IPS-20b (cell line): ENCODE results near the gene IGFBP7.

Experiments
- H3K27ac ChIP-seq: one replicate; pipeline ENCODE4 v1.5.1; 2013; ENCODE audit warnings: low read length
- H3K27me3 ChIP-seq: 2 replicates; pipeline ENCODE4 v1.6.1; 2013; ENCODE audit warnings: mild to moderate bottlenecking, low read length, inconsistent platforms; ENCODE audit not compliant: insufficient read depth
- H3K36me3 ChIP-seq: 2 replicates; pipeline ENCODE4 v1.6.1; 2013; ENCODE audit warnings: low read depth, mild to moderate bottlenecking, inconsistent platforms, low read length, moderate library complexity; ENCODE audit not compliant: insufficient read depth
- H3K4me1 ChIP-seq: 2 replicates; pipeline ENCODE4 v1.6.1; 2013; ENCODE audit warnings: mild to moderate bottlenecking, control low read depth, inconsistent platforms, low read length, moderate library complexity; ENCODE audit not compliant: insufficient read depth
- H3K4me3 ChIP-seq: 2 replicates; pipeline ENCODE4 v1.5.1; 2013; ENCODE audit warnings: mild to moderate bottlenecking, low read length, inconsistent platforms
- H3K9ac ChIP-seq: 2 replicates; pipeline ENCODE4 v1.6.1; 2013; ENCODE audit warnings: low read depth, mild to moderate bottlenecking, inconsistent platforms, low read length, moderate library complexity
- H3K9me3 ChIP-seq: 2 replicates; pipeline ENCODE4 v1.6.1; 2013; ENCODE audit warnings: mild to moderate bottlenecking, low read depth, low read length, inconsistent platforms; ENCODE audit not compliant: insufficient read depth

Gene IGFBP7

DNA sequence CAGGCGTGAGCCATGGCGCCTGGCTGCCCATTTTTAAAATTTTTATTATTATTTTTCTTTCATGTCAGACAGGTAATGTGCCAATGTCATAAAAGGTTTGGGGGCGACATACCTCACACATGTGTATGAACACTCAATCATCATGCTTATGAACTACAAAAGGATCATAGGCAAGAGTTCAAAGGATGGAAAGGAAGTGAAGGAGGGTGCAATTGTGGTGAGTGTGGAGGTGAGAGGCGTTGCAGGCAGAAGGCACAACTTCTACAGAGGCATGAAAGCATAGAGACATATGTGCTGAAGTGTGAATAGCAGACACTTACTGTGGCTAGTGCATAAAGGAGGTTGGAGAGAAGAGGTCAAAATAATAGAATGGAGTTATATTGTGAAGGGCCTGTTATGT lies 4.0 kb downstream of the IGFBP7 start:
- Histone ChIP-seq H3K4me3 (no peak overlapping the region), H3K27me3 (peaks cover 51% of the 10 kb centered on the region), H3K4me1 (peaks cover 19% of the 10 kb centered on the region), H3K9me3 (no peaks in the 10 kb centered on the region), H3K36me3 (no peaks in the 10 kb centered on the region), H3K9ac (no peak overlapping the region), H3K27ac (no peak overlapping the region)

DNA sequence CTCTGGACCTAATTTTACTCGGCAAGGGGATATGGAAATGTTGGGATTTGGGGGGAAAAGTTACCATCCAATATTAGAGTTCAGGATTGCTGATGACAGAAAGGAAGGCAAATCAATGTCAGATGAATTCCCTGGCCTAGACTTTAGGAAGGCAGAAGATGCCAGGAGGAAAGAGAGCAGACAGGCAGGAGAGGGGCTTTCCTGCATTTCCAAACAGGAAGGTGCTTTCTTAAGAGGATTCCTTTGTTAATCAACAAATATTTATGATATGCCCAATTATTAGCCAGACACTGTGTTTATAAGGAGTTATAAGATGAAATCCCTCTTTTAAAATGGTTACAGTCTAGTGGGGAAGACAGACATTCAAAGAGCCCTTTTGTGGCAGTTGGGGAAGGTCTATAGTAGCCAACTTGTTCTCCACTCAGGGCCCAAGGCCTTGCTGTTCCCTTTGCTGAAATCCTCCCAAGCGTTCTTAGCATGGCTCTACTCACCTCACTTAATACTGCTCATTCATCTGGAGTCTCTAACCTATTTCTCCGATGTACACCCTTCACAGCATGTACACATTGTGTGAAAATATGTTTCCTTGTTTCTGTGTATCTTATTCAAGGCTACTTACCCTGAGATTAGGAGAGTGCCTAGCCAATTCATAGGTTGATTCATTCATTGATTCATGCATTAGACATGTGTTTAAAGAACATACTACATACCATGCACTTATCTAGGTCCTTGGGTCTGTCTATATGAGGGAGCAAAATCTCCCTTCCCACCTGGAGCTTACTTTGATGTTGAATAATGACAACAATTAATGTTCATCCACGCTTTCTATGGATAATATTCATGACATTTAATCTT lies 5.3 kb downstream of the IGFBP7 start:
- Histone ChIP-seq H3K36me3 (no peaks in the 10 kb centered on the region), H3K27ac (no peak overlapping the region), H3K4me3 (no peak overlapping the region), H3K9me3 (no peaks in the 10 kb centered on the region), H3K27me3 (peaks cover 39% of the 10 kb centered on the region), H3K4me1 (peaks cover 19% of the 10 kb centered on the region), H3K9ac (no peak overlapping the region)

DNA sequence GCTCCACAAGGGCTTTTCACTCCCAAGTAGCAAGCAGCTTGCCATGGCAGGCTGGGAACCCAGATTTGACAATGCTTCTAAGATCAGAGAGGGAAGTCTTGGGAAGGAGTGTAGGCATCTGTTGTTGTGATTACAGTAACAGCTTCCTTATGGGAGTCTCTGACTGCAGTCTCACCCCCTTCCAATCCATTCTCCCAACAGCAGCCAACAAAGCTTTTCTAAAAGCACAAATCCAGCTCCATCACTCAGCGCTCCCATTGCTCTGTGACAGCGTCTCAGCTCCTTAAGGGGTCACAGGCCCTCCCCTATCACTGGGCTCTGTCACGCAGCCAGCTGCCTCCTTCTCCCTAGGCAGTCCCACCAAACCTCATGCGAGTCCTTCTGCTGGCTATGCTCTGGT lies 7.1 kb downstream of the IGFBP7 start:
- Histone ChIP-seq H3K36me3 (no peaks in the 10 kb centered on the region), H3K27me3 (peaks cover 20% of the 10 kb centered on the region), H3K9me3 (no peaks in the 10 kb centered on the region), H3K9ac (no peak overlapping the region), H3K27ac (no peak overlapping the region), H3K4me3 (no peak overlapping the region), H3K4me1 (peaks cover 19% of the 10 kb centered on the region)

DNA sequence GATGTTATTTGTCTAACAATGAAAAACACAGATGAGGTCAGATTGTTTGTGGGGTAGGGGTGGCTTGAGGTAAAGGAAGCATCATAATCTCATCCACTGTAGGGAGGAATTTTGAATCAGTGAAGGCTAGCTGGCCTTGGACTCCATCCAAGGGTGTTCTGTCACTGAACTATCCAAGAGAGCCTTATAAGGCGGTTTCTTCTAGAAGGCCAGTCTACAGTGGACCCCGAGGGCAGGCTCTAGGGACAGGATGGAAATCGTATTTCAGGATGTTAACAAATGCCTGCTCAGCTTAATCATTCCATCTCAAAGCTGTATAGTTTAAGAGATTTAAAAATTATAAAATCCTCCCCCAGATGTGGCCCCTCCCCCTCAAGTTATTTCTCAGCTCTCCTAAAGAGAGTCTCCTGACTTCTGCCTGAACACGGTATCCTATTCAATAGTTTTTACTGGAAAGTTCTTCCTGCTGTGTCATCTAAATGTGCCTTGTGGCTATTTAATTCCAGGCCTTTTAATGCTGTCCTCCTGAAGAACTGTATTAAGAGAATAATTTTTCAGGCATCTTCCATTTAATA lies 8.0 kb downstream of the IGFBP7 start:
- Histone ChIP-seq H3K9me3 (no peaks in the 10 kb centered on the region), H3K4me1 (peaks cover 19% of the 10 kb centered on the region), H3K4me3 (no peak overlapping the region), H3K36me3 (no peaks in the 10 kb centered on the region), H3K9ac (no peak overlapping the region), H3K27me3 (peaks cover 11% of the 10 kb centered on the region), H3K27ac (no peak overlapping the region)

DNA sequence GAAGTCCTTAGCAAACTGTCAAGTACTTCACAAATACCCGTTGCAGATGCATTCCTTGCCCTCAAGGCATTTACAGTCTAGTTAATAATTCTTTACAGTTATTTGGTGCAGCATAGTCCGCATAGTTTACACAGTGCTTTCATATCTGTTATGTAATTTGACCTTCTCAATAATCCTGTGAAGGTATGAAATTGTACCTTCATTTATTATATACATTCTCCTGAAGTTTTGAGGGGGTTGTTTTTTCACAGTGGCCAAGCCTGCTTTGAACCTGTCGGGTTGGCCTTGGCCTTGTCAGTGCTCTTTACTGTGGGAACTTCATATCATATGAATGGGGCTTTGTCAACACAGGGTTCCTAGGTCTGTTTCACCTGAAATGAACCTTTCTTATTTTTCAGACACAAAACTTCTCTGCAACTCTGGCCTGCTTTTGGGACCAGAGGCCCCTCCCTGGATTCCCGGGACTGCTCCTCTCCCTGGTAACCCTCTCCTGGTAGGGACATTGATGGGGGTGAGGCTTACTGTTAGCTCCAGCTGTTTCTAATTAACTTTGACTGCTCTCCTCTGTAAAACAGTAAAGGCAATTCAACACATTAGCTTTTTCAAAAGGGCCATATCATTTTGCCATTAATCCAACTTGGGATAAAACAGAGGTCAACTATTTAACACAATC lies 9.1 kb downstream of the IGFBP7 start:
- H3K36me3 ChIP-seq: no peaks in the 10 kb centered on the region
- H3K4me1 ChIP-seq: peaks cover 19% of the 10 kb centered on the region
- H3K9ac ChIP-seq: no peak overlapping the region
- peaks cover under 1% of the 10 kb centered on the region; the same call in 1 of the 2 replicates for H3K27me3 ChIP-seq
- H3K9me3 ChIP-seq: no peaks in the 10 kb centered on the region
- H3K27ac ChIP-seq: no peak overlapping the region
- H3K4me3 ChIP-seq: no peak overlapping the region

DNA sequence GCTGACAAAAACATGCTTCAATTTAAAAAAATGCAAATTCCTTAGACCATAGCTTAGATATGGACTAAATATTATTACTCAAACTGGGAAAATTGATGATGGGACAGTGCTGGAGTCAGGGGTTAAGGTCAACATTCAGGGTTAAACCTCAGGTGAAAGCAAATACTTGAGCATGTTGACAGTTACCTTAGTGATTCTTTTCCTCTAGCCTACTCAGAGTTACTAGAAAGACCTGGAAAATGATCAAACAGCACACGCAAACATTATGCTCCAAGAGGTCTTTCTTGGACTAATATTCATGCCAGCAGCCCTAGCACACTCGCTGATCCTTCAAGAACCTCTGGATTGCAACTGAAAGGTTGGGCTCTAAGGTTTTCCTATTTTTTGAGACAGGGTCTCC lies 10.8 kb downstream of the IGFBP7 start:
- Histone ChIP-seq H3K9me3 (no peaks in the 10 kb centered on the region), H3K36me3 (no peaks in the 10 kb centered on the region), H3K27ac (no peak overlapping the region), H3K9ac (no peak overlapping the region), H3K27me3 (no peaks in the 10 kb centered on the region), H3K4me3 (no peak overlapping the region), H3K4me1 (peaks cover 19% of the 10 kb centered on the region)

DNA sequence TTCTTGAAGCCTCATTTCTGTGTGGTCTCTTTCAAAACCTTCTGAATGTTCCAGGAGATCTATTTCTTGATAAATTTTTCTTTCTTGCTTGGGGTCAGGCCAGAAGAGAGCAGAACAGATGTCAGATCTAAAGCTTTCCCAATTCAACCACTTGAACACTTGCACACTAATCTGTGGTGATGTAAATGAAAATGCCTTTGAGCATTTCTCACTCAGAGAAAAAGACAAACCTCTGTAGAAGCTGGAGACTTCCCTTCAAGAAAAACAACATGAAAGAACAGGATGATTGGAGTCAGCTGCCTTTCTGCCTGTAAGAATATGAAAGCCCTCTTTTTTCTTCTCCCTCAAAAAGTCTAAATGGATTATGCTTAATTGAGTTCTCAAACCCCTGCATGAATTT lies 11.2 kb downstream of the IGFBP7 start:
- no peak overlapping the region for H3K9ac ChIP-seq
- no peak overlapping the region for H3K27ac ChIP-seq
- no peaks in the 10 kb centered on the region for H3K27me3 ChIP-seq
- no peaks in the 10 kb centered on the region for H3K36me3 ChIP-seq
- no peaks in the 10 kb centered on the region for H3K9me3 ChIP-seq
- peaks cover 19% of the 10 kb centered on the region for H3K4me1 ChIP-seq
- no peak overlapping the region for H3K4me3 ChIP-seq

DNA sequence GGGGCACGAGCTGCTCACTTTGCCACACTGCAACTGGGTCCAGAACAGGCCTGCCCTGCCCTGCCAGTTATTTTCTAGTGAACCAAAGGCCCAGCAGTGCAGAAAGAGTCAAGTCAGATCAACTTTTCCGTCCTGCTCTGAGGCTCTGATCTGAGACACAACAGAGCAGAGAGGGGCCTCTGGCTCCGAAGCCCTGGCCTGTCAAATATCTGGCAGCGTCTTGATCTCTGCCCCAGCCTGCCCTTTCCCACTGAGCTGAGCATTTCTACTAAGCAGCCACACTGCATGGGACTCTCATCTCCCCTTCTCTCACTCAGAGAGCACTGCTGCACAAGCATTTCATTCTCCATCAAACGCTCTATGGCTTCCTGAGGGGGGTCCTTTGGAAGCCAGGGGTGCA lies 11.8 kb downstream of the IGFBP7 start:
- Histone ChIP-seq H3K27me3 (no peaks in the 10 kb centered on the region), H3K9me3 (no peaks in the 10 kb centered on the region), H3K36me3 (no peaks in the 10 kb centered on the region), H3K27ac (no peak overlapping the region), H3K4me1 (peaks cover 19% of the 10 kb centered on the region), H3K9ac (no peak overlapping the region), H3K4me3 (no peak overlapping the region)

DNA sequence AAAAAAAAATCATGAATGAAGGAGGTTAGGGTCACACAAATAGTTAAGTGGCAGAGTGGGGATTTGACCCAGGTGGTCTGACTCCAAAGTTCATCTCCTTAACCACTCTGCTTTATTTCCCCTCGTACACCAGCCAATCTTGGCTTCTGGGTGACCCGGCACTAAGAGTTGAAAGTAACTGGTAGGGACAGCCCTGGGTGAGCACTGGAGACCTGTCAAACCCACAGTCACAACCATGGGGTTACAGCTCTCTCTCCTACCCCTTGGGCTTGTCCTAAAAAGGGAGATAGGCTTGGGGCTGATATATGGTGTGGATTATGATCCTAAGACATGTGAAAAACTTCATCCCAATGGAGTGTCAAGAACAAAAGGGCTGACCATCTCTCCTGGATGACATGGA lies 12.5 kb downstream of the IGFBP7 start:
- no peaks in the 10 kb centered on the region for H3K36me3 ChIP-seq
- no peak overlapping the region for H3K4me3 ChIP-seq
- peaks cover 15% of the 10 kb centered on the region; the same call in 1 of the 2 replicates for H3K4me1 ChIP-seq
- H3K9ac ChIP-seq: no peak overlapping the region
- no peak overlapping the region for H3K27ac ChIP-seq
- H3K9me3 ChIP-seq: no peaks in the 10 kb centered on the region
- H3K27me3 ChIP-seq: no peaks in the 10 kb centered on the region

DNA sequence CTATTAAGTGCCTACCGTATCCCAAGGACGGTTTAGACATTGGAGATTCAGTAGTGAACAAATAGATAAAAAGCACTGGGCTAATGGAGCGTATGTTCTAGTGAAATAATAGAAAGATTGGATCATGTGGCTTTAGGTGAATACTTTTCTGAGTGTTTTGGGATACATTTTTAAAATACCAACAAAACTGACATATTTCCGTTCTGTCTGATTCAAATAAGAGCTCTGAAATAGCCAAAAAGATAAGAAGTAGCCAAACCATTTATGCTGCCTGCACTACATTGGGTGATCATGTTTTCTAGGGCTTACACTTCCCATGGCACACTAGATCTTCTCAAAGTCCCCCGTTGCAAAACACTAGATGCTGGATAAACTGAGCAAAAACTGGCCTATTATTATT lies 14.2 kb downstream of the IGFBP7 start:
- Histone ChIP-seq H3K36me3 (no peaks in the 10 kb centered on the region), H3K4me1 (peaks cover 13% of the 10 kb centered on the region), H3K27me3 (no peaks in the 10 kb centered on the region), H3K4me3 (no peak overlapping the region), H3K9ac (no peak overlapping the region), H3K9me3 (no peaks in the 10 kb centered on the region), H3K27ac (no peak overlapping the region)

DNA sequence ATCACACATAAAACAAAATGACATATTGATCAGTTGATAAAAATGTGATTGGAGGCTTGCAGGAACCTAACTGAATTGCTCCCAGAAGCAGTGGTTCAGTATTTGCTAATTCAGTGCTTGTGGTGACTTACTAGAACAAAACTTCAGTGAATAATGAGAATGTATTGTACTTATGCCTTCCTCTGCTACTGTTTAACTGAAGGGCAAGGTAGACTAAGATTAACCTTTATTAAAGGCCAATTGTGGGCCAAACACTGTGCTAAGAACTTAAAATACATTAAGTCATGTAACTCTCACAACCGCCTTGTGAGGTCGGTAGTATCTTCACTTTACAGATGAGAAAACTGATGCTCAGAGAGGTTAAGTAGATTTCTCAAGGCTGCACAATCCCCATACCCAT lies 14.9 kb downstream of the IGFBP7 start:
- Histone ChIP-seq H3K4me1 (peaks cover 16% of the 10 kb centered on the region), H3K36me3 (no peaks in the 10 kb centered on the region), H3K27me3 (no peaks in the 10 kb centered on the region), H3K4me3 (no peak overlapping the region), H3K9ac (no peak overlapping the region), H3K9me3 (no peaks in the 10 kb centered on the region), H3K27ac (no peak overlapping the region)

DNA sequence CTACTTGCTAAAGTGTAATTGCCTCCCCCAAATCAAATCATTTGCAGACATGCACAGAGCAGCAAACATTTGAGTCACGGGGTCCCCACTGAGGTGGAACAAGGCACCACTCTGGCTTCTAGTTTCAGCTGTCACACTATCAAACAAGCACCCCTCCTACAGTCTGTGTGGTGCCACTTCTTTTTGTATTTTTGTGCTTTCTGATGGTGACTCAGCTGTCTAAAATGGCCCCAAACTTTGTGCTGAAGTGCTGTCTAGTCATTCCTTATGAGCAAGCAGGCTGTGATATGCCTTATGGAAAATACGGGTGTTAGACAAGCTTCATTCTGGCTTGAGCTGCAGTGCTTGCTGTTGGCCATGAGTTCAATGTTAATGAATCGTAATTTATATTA lies 15.4 kb downstream of the IGFBP7 start:
- H3K27ac ChIP-seq: no peak overlapping the region
- no peaks in the 10 kb centered on the region for H3K27me3 ChIP-seq
- H3K9me3 ChIP-seq: no peaks in the 10 kb centered on the region
- H3K36me3 ChIP-seq: no peaks in the 10 kb centered on the region
- no peak overlapping the region for H3K4me3 ChIP-seq
- H3K4me1 ChIP-seq: peaks cover 16% of the 10 kb centered on the region
- H3K9ac ChIP-seq: no peak overlapping the region
